Ishikawa (cell line): ENCODE results near the gene GRXCR1.

Experiments
- CEBPB ChIP-seq: IDR thresholded peaks from 2 replicates; pipeline ENCODE4 v1.6.1; 2012
- CREB1 ChIP-seq: IDR thresholded peaks from 2 replicates; pipeline ENCODE4 v1.6.1; 2012; ENCODE audit warnings: low read depth
- EGR1 ChIP-seq: IDR thresholded peaks from 2 replicates; pipeline ENCODE4 v1.6.1; 2012
- EP300 ChIP-seq: IDR thresholded peaks from 2 replicates; pipeline ENCODE4 v1.6.1; 2012; ENCODE audit warnings: borderline replicate concordance
- FOXM1 ChIP-seq: IDR thresholded peaks from 2 replicates; pipeline ENCODE4 v1.6.1; 2012; ENCODE audit warnings: low read depth, borderline replicate concordance
- NFIC ChIP-seq: IDR thresholded peaks from 2 replicates; pipeline ENCODE4 v1.6.1; 2012
- RAD21 ChIP-seq: IDR thresholded peaks from 2 replicates; pipeline ENCODE4 v1.6.1; 2012; ENCODE audit warnings: low read depth
- REST ChIP-seq: IDR thresholded peaks from 2 replicates; pipeline ENCODE4 v1.6.1; 2012; ENCODE audit warnings: low read depth, mild to moderate bottlenecking
- TAF1 ChIP-seq: IDR thresholded peaks from 2 replicates; pipeline ENCODE4 v1.6.1; 2012; ENCODE audit warnings: low read depth, mild to moderate bottlenecking
- TCF12 ChIP-seq: IDR thresholded peaks from 2 replicates; pipeline ENCODE4 v1.6.1; 2012; ENCODE audit warnings: low read depth
- TEAD4 ChIP-seq: IDR thresholded peaks from 2 replicates; pipeline ENCODE4 v1.6.1; 2012
- YY1 ChIP-seq: IDR thresholded peaks from 2 replicates; pipeline ENCODE4 v1.6.1; 2012; ENCODE audit warnings: low read depth
- ZBTB7A ChIP-seq: IDR thresholded peaks from 2 replicates; pipeline ENCODE4 v1.6.1; 2012; ENCODE audit warnings: low read depth
- TF ChIP-seq, protein P1 (sequence below): IDR thresholded peaks from 2 replicates; pipeline ENCODE4 v1.6.1; 2012
- TF ChIP-seq, protein P2 (sequence below): IDR thresholded peaks from 2 replicates; pipeline ENCODE4 v1.6.1; 2012

The GRXCR1 gene

DNA sequence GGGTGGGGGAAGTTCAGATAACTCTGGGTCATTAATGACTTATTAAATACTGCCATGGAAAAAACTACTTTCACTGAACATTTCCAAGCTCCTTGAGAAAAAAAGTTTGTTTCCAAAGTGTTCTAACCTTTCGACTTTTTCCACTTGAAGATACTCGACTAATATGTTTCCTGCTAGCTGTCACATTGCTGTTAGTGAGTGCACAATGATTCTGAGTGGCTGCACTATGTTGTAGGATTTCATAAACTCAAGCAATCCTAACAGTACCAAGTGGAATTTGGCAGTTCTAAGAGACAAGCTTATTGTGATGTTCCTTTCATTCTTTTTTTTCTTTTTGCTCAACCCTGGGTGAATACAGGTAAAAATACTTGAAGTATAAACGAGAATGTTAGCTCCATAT is 33.4 kb downstream of the GRXCR1 start:
- TF ChIP-seq TAF1 (no peak), FOXM1 (no peak), REST (no peak), RAD21 (no peak), EP300 (no peak)

GRCh38 chr4:42927946-42928345 is 35.4 kb downstream of the GRXCR1 start:
- TF ChIP-seq EP300 (no peak), NFIC (no peak), RAD21 (no peak), FOXM1 (no peak), YY1 (no peak), TEAD4 (no peak), ZBTB7A (no peak), REST (no peak), CREB1 (no peak), EGR1 (no peak), TCF12 (no peak), CEBPB (no peak)
- TF ChIP-seq, protein P1, sequence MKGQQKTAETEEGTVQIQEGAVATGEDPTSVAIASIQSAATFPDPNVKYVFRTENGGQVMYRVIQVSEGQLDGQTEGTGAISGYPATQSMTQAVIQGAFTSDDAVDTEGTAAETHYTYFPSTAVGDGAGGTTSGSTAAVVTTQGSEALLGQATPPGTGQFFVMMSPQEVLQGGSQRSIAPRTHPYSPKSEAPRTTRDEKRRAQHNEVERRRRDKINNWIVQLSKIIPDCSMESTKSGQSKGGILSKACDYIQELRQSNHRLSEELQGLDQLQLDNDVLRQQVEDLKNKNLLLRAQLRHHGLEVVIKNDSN, result no peak
- TF ChIP-seq, protein P2, sequence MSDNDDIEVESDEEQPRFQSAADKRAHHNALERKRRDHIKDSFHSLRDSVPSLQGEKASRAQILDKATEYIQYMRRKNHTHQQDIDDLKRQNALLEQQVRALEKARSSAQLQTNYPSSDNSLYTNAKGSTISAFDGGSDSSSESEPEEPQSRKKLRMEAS, result no peak

DNA sequence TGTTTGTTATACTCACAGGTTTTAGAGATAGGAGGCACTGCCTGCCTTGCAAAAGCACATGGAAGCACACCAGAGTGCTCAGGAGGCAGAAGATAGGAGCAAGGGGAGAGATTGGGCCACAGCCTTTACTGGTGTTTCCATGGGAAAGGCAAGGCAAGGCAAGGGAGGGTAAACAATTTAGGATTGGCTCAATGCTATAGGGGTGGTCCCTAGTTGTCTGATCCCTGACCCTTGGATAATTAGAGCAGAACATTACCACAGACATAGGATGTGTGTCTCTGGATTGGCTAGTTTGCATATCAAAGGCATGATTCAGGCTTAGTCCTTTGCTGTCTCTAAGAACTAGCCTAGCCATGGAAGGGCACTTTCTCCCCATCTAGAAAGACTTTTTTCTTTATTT is 36.1 kb downstream of the GRXCR1 start:
- no peak for TF ChIP-seq YY1
- TF ChIP-seq TAF1, result no peak
- no peak for TF ChIP-seq RAD21
- no peak for TF ChIP-seq ZBTB7A
- no peak for TF ChIP-seq FOXM1
- TF ChIP-seq TEAD4, result no peak
- TF ChIP-seq CREB1, result no peak
- TF ChIP-seq TCF12, result no peak
- no peak for TF ChIP-seq EP300
- no peak for TF ChIP-seq EGR1
- TF ChIP-seq CEBPB, result no peak
- no peak for TF ChIP-seq REST
- TF ChIP-seq NFIC, result no peak
- TF ChIP-seq, protein P2, result no peak
- TF ChIP-seq, protein P1, result no peak

DNA sequence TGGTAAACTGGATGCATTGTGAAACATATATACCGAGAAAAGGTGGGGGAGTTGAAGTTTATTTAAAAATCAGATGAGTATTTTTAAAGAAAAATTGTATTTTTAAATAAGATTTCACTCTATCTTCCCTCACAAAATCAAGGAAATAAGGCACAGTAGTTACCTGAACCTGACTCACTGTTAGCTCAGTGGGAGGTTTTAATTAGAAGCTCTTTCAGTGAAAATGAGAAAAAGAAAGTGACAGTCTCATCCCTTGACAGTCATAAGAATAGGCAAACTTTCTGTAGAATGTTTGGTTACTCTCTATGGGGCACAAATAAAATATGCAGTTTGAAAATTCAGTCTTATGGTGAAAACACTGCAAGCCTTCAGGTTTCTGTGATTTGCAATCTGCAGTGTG is 49.7 kb downstream of the GRXCR1 start:
- TF ChIP-seq FOXM1, result no peak
- no peak for TF ChIP-seq REST
- TF ChIP-seq TEAD4, result no peak
- TF ChIP-seq EP300, result no peak
- TF ChIP-seq CEBPB, result no peak
- TF ChIP-seq ZBTB7A, result no peak
- no peak for TF ChIP-seq TCF12
- TF ChIP-seq TAF1, result no peak
- no peak for TF ChIP-seq CREB1
- TF ChIP-seq, protein P1, result no peak
- no peak for TF ChIP-seq YY1
